Measurements from ENCODE around the gene HBD.

The HBD gene

GRCh38 chr11:5231111-5231510 lies 3.2 kb downstream of the HBD start:
- DNase-seq = no peak

GRCh38 chr11:5230266-5230665 lies 4.0 kb downstream of the HBD start:
- no peak for DNase-seq

GRCh38 chr11:5229796-5230195 lies 4.5 kb downstream of the HBD start:
- no peak for DNase-seq

- no peak for DNase-seq
These were observed 4.9 kb downstream of the HBD start for GRCh38 chr11:5229356-5229755.

GRCh38 chr11:5228124-5228523 lies 6.2 kb downstream of the HBD start:
- no peak for DNase-seq

- no peak for DNase-seq
These were observed 6.6 kb downstream of the HBD start for GRCh38 chr11:5227681-5228080.

- peak; percentile 28 for DNase-seq
These were observed 7.5 kb downstream of the HBD start, which contains the start of gene HBB for GRCh38 chr11:5226732-5227310. HBB (minus strand) TSS chr11:5227071; CDS start chr11:5227021, 50 bp downstream.

GRCh38 chr11:5225480-5225871 lies 8.8 kb downstream of the HBD start:
- no peak for DNase-seq

GRCh38 chr11:5224538-5225479 lies 9.5 kb downstream of the HBD start:
- DNase-seq = no peak

- no peak for DNase-seq
These were observed 10.6 kb downstream of the HBD start for GRCh38 chr11:5223686-5224085.

- no peak for DNase-seq
These were observed 11.1 kb downstream of the HBD start for GRCh38 chr11:5223146-5223545.

- no peak for DNase-seq
These were observed 23.9 kb downstream of the HBD start for GRCh38 chr11:5210376-5210885.

- DNase-seq = no peak
These were observed 29.5 kb downstream of the HBD start for GRCh38 chr11:5204787-5205186.

GRCh38 chr11:5203366-5203765 lies 30.9 kb downstream of the HBD start:
- no peak for DNase-seq

- DNase-seq = no peak
These were observed 33.7 kb downstream of the HBD start, which contains the start of gene OR51V1 for GRCh38 chr11:5200582-5200981. OR51V1 (minus strand) TSS chr11:5200682; CDS start chr11:5200682, 0 bp downstream.

GRCh38 chr11:5198285-5198684 lies 36.0 kb downstream of the HBD start:
- DNase-seq = no peak

GRCh38 chr11:5197536-5197935 lies 36.7 kb downstream of the HBD start:
- DNase-seq = no peak

GRCh38 chr11:5196731-5197130 lies 37.6 kb downstream of the HBD start:
- DNase-seq = no peak

GRCh38 chr11:5196067-5196466 lies 38.2 kb downstream of the HBD start:
- DNase-seq = no peak

- DNase-seq = no peak
These were observed 41.5 kb downstream of the HBD start for GRCh38 chr11:5192738-5193137.

GRCh38 chr11:5188201-5188600 lies 46.1 kb downstream of the HBD start:
- DNase-seq = no peak
